Measurements from ENCODE around the gene WWOX.

DNA sequence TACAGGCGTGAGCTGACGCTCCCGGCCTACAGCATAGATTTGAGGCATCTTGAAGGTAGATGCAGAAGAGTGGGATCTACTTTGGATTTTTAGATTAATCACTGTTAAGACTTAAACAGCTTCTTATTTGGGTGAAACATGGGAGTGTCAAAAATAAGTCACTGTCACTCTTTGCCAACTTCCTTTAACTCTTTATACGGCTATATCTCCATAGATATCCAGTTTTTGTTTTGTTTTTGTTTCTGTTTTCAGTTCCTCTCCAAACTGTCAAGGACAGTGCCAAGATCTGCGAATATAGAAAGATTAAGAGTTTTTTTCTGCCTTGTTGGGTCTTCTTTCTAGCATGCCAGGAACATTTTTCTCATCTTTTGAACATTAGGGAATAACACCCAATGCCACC is 706.1 kb downstream of the WWOX start:
- TF ChIP-seq, protein P1, sequence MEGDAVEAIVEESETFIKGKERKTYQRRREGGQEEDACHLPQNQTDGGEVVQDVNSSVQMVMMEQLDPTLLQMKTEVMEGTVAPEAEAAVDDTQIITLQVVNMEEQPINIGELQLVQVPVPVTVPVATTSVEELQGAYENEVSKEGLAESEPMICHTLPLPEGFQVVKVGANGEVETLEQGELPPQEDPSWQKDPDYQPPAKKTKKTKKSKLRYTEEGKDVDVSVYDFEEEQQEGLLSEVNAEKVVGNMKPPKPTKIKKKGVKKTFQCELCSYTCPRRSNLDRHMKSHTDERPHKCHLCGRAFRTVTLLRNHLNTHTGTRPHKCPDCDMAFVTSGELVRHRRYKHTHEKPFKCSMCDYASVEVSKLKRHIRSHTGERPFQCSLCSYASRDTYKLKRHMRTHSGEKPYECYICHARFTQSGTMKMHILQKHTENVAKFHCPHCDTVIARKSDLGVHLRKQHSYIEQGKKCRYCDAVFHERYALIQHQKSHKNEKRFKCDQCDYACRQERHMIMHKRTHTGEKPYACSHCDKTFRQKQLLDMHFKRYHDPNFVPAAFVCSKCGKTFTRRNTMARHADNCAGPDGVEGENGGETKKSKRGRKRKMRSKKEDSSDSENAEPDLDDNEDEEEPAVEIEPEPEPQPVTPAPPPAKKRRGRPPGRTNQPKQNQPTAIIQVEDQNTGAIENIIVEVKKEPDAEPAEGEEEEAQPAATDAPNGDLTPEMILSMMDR (IDR thresholded peaks at IDR 0.05 in 8 of 11, conservative IDR thresholded peaks at IDR 0.05 in 3 of 11): no peak
- no peak for TF ChIP-seq POLR2A (IDR thresholded peaks at IDR 0.05)
